ENCODE results near the gene ARAP2. TPM values are rescaled to one million over a fixed set of nuclear protein-coding genes. Genes with fewer than 3 reads are reported as not detected.

ARAP2 gene
- total and polyA plus RNA-seq, 2 experiments from 2014 or later, result 0.92 to 4.8 TPM

- TF ChIP-seq POLR2AphosphoS5 (IDR thresholded peaks at IDR 0.05; ENCODE audit: low read depth) (no peak), ETS1 (IDR thresholded peaks at IDR 0.05) (no peak), EZH2 (IDR thresholded peaks at IDR 0.05; ENCODE audit: low read depth, unreplicated experiment) (no peak), EZH2phosphoT487 (IDR thresholded peaks at IDR 0.05; ENCODE audit: unreplicated experiment) (no peak), REST (IDR thresholded peaks at IDR 0.05; ENCODE audit: unreplicated experiment) (no peak), NANOG (IDR thresholded peaks at IDR 0.05; ENCODE audit: borderline replicate concordance) (no peak), JUNB (IDR thresholded peaks at IDR 0.05; ENCODE audit: unreplicated experiment) (no peak)
Measured at GRCh38 chr4:36189511-36190226, 54.6 kb downstream of the ARAP2 start (continued).

- peaks cover 7% of the 10 kb centered on the region; the same call in 2 of the 3 replicates for H3K4me1 Mint-ChIP-seq
- Histone ChIP-seq H4K20me1 (replicated peaks; ENCODE audit: insufficient read depth) (no peaks in the 10 kb centered on the region), H3K4me2 (no peak overlapping the region), H3K4me3 (no peak overlapping the region), H3K27me3 (ENCODE audit: insufficient read depth) (no peaks in the 10 kb centered on the region), H3K36me3 (ENCODE audit: insufficient read depth) (no peaks in the 10 kb centered on the region), H3K79me2 (replicated peaks; ENCODE audit: insufficient read depth) (no peaks in the 10 kb centered on the region), H3K27ac (ENCODE audit: low read depth) (no peak overlapping the region), H2AFZ (no peak overlapping the region), H3K4me1 (ENCODE audit: insufficient read depth) (no peaks in the 10 kb centered on the region), H3K9me2 (ENCODE audit: insufficient read depth) (no peaks in the 10 kb centered on the region), H3F3A (replicated peaks; ENCODE audit: low read depth) (no peaks in the 10 kb centered on the region)
- H3K9me3 Mint-ChIP-seq, result no peaks in the 10 kb centered on the region
- no peak for ATAC-seq
- peaks cover 1% of the 10 kb centered on the region for H3K27me3 Mint-ChIP-seq (ENCODE audit: insufficient read depth, low read depth, poor library complexity)
- no peak overlapping the region for H3K4me3 Mint-ChIP-seq
- H3K36me3 Mint-ChIP-seq (ENCODE audit: low read depth), result no peaks in the 10 kb centered on the region
- H3K27ac Mint-ChIP-seq, result no peak overlapping the region
- DNase-seq (ENCODE audit: low spot score), result peak; percentile 63
- peak; percentile 78 to 87 for TF ChIP-seq CTCF (conservative IDR thresholded peaks at IDR 0.05; ENCODE audit: low read depth in 2 of 2)
- TF ChIP-seq CREB1 (CRISPR knock-in tag; IDR thresholded peaks at IDR 0.05; ENCODE audit: low read depth), result no peak
Measured at GRCh38 chr4:36187723-36188333, 56.5 kb downstream of the ARAP2 start.

Measured in GM23338 (cell line).